HepG2 (cell line): ENCODE results near the gene MIX23. TPM values are rescaled to one million over a fixed set of nuclear protein-coding genes. Genes with fewer than 3 reads are reported as not detected.
A peak's percentile ranks its signal among the peaks of the same experiment; 100 is the strongest.

Experiments
- AGO2 ChIP-seq: fragments of 200-400 bp; formaldehyde crosslinking; optimal IDR thresholded peaks from 2 replicates; pipeline ENCODE3; 2017; ENCODE audit warnings: mild to moderate bottlenecking, low read depth, low read length, moderate library complexity
- ARID2 ChIP-seq: sonication (generic); formaldehyde crosslinking; IDR thresholded peaks from 2 replicates; pipeline ENCODE4 v1.8.1; 2022; ENCODE audit warnings: mild to moderate bottlenecking, missing genetic modification reagents, borderline replicate concordance
- ATM ChIP-seq: fragments of 450-650 bp; IDR thresholded peaks from 2 replicates; pipeline ENCODE4 v1.7.1; 2017; ENCODE audit warnings: mild to moderate bottlenecking, borderline replicate concordance
- CBX1 ChIP-seq: IDR thresholded peaks from one replicate; pipeline ENCODE4 v1.6.1; 2016; ENCODE audit warnings: antibody characterized with exemption, low read depth
- DPF2 ChIP-seq: sonication (generic); formaldehyde crosslinking; IDR thresholded peaks from 2 replicates; pipeline ENCODE4 v1.4.0; 2020; ENCODE audit warnings: mild to moderate bottlenecking, low read depth, missing genetic modification reagents, borderline replicate concordance
- HHEX ChIP-seq: IDR thresholded peaks from 2 replicates; pipeline ENCODE4 v1.6.1; 2016; ENCODE audit warnings: control low read depth
- NR2F6 ChIP-seq, 2 experiments: IDR thresholded peaks; 2 replicates each; pipeline ENCODE4 v1.6.1; 2016; ENCODE audit warnings: antibody characterized with exemption in 1 of 2, mild to moderate bottlenecking in 1 of 2
- PCBP1 ChIP-seq: fragments of 200-400 bp; formaldehyde crosslinking; IDR thresholded peaks from 2 replicates; pipeline ENCODE4 v1.6.1; 2017; ENCODE audit warnings: mild to moderate bottlenecking, low read depth, low read length, borderline replicate concordance
- PHF20 ChIP-seq: sonication (generic); formaldehyde crosslinking; IDR thresholded peaks from 2 replicates; pipeline ENCODE4 v1.5.0; 2020; ENCODE audit warnings: mild to moderate bottlenecking, missing genetic modification reagents
- RARA ChIP-seq: IDR thresholded peaks from 2 replicates; pipeline ENCODE4 v1.6.1; 2016; ENCODE audit warnings: missing genetic modification reagents, missing compliant biosample characterization
- SATB2 ChIP-seq: sonication (generic); formaldehyde crosslinking; IDR thresholded peaks from 2 replicates; pipeline ENCODE4 v1.5.0; 2020; ENCODE audit warnings: missing genetic modification reagents
- SNAI1 ChIP-seq: sonication (generic); formaldehyde crosslinking; IDR thresholded peaks from 2 replicates; pipeline ENCODE4 v1.5.0; 2020; ENCODE audit warnings: mild to moderate bottlenecking, missing genetic modification reagents, borderline replicate concordance
- SRF ChIP-seq: IDR thresholded peaks from 2 replicates; pipeline ENCODE4 v1.6.1; 2011; ENCODE audit warnings: mild to moderate bottlenecking, low read depth, low read length, moderate library complexity
- TBX2 ChIP-seq: sonication (generic); formaldehyde crosslinking; IDR thresholded peaks from 2 replicates; pipeline ENCODE4 v1.5.0; 2020; ENCODE audit warnings: missing genetic modification reagents, mild to moderate bottlenecking, borderline replicate concordance
- TEAD3 ChIP-seq: optimal IDR thresholded peaks from 2 replicates; pipeline ENCODE3; 2016; ENCODE audit warnings: borderline replicate concordance
- TEF ChIP-seq: sonication (generic); formaldehyde crosslinking; IDR thresholded peaks from 2 replicates; pipeline ENCODE4 v1.5.0; 2020; ENCODE audit warnings: missing genetic modification reagents
- ZNF253 ChIP-seq: sonication (generic); formaldehyde crosslinking; IDR thresholded peaks from 2 replicates; pipeline ENCODE4 v1.8.0; 2022; ENCODE audit warnings: mild to moderate bottlenecking, missing genetic modification reagents, borderline replicate concordance
- ZNF615 ChIP-seq: sonication (generic); formaldehyde crosslinking; IDR thresholded peaks from 2 replicates; pipeline ENCODE4 v1.5.0; 2020; ENCODE audit warnings: mild to moderate bottlenecking, missing genetic modification reagents, borderline replicate concordance
- ZNF704 ChIP-seq: sonication (generic); formaldehyde crosslinking; IDR thresholded peaks from 2 replicates; pipeline ENCODE4 v1.8.1; 2023; ENCODE audit warnings: mild to moderate bottlenecking, inconsistent platforms, moderate library complexity, missing genetic modification reagents, borderline replicate concordance
- polyA plus RNA-seq, 8 experiments: library from polyadenylated mRNA; depleted of rRNA in 3 of 8; stranded (reverse) in 7 of 8; unstranded in 1 of 8; fragments of >200 nt; fragmentation: Illumina TruSeq in 4 of 8; extraction: Trizol in 4 of 8; gene quantifications; 2 replicates each; pipeline versions ENCODE4 v1.2.1 to v1.2.3, GENCODE V29; 2011 to 2016; ENCODE audit warnings: low read depth in 4 of 8, missing spikeins in 1 of 8, mixed read lengths in 1 of 8; ENCODE audit not compliant: insufficient read depth in 1 of 8
- total RNA-seq, 5 experiments: library from RNA; depleted of rRNA; stranded (reverse); fragments of >200 nt; fragmentation: Illumina TruSeq; extraction: Trizol; gene quantifications; 2 replicates each; pipeline ENCODE4 v1.2.3, GENCODE V29; 2016; ENCODE audit warnings: low read depth in 1 of 5
- TF ChIP-seq, protein P1 (sequence below): sonication (generic); formaldehyde crosslinking; IDR thresholded peaks from 2 replicates; pipeline ENCODE4 v1.5.0; 2020; ENCODE audit warnings: mild to moderate bottlenecking, missing genetic modification reagents, borderline replicate concordance
- TF ChIP-seq, protein P2 (sequence below): sonication (generic); formaldehyde crosslinking; IDR thresholded peaks from 2 replicates; pipeline ENCODE4 v1.4.0; 2020; ENCODE audit warnings: mild to moderate bottlenecking, missing genetic modification reagents

Gene MIX23
- total and polyA plus RNA-seq, 2 of the 13 experiments (the other 11 are each of a cell fraction or from before 2014, with no cell fraction given) = 20.0 to 152 TPM

GRCh38 chr3:122382888-122383666, at the start of gene MIX23 (continued):
- TF ChIP-seq, protein P1, sequence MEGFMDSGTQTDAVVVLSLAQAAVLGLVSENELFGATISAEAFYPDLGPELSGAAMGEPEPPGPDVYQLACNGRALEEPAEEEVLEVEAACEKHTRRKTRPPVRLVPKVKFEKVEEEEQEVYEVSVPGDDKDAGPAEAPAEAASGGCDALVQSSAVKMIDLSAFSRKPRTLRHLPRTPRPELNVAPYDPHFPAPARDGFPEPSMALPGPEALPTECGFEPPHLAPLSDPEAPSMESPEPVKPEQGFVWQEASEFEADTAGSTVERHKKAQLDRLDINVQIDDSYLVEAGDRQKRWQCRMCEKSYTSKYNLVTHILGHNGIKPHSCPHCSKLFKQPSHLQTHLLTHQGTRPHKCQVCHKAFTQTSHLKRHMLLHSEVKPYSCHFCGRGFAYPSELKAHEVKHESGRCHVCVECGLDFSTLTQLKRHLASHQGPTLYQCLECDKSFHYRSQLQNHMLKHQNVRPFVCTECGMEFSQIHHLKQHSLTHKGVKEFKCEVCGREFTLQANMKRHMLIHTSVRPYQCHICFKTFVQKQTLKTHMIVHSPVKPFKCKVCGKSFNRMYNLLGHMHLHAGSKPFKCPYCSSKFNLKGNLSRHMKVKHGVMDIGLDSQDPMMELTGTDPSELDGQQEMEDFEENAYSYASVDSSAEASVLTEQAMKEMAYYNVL (CRISPR knock-in tag) = peak; percentile 63; the same call in 1 of the 2 replicates
- TF ChIP-seq NR2F6 (IDR thresholded peaks at IDR 0.05) (peak; percentile 50; the same call in 1 of the 2 replicates), NR2F6 (CRISPR knock-in tag; IDR thresholded peaks at IDR 0.05) (no peak), PCBP1 (no peak), SNAI1 (CRISPR knock-in tag) (peak; percentile 30; the same call in 1 of the 2 replicates), DPF2 (no peak), ARID2 (CRISPR knock-in tag) (no peak), ATM (no peak), CBX1 (peak; percentile 59), SRF (no peak), ZNF615 (CRISPR knock-in tag) (peak; percentile 77; the same call in 1 of the 2 replicates), TBX2 (CRISPR knock-in tag) (peak; percentile 79), RARA (no peak; the same call in 1 of the 2 replicates), ZNF253 (CRISPR knock-in tag) (no peak), AGO2 (no peak), PHF20 (CRISPR knock-in tag) (peak; percentile 86), TEF (no peak), ZNF704 (CRISPR knock-in tag) (no peak), HHEX (CRISPR knock-in tag) (no peak; the same call in 1 of the 2 replicates), TEAD3 (CRISPR knock-in tag) (peak; percentile 11), SATB2 (CRISPR knock-in tag) (no peak)
- TF ChIP-seq, protein P2, sequence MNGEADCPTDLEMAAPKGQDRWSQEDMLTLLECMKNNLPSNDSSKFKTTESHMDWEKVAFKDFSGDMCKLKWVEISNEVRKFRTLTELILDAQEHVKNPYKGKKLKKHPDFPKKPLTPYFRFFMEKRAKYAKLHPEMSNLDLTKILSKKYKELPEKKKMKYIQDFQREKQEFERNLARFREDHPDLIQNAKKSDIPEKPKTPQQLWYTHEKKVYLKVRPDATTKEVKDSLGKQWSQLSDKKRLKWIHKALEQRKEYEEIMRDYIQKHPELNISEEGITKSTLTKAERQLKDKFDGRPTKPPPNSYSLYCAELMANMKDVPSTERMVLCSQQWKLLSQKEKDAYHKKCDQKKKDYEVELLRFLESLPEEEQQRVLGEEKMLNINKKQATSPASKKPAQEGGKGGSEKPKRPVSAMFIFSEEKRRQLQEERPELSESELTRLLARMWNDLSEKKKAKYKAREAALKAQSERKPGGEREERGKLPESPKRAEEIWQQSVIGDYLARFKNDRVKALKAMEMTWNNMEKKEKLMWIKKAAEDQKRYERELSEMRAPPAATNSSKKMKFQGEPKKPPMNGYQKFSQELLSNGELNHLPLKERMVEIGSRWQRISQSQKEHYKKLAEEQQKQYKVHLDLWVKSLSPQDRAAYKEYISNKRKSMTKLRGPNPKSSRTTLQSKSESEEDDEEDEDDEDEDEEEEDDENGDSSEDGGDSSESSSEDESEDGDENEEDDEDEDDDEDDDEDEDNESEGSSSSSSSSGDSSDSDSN (CRISPR knock-in tag) = peak; percentile 68
